Measurements from ENCODE around the gene ACTG2.

- TF ChIP-seq POLR2AphosphoS5 (IDR thresholded peaks at IDR 0.05) (peak in 1 of 3 donors; percentile 24), POLR2A (IDR thresholded peaks at IDR 0.05) (no peak), CTCF (IDR thresholded peaks at IDR 0.05) (no peak)
These were observed 5.1 kb downstream of the ACTG2 start for GRCh38 chr2:73897934-73898333.

Measured in breast epithelium (tissue), 3 donors.